Loucy (cell line): ENCODE measurements around the gene SNX19.

ENCODE experiments used
- H2AFZ ChIP-seq: fragments of 200-600 bp; sonication (generic); 2 replicates; pipeline ENCODE4 v1.6.0; 2016; ENCODE audit warnings: antibody characterized with exemption, mild to moderate bottlenecking, low read length, moderate library complexity
- H3F3A ChIP-seq: fragments of 200-600 bp; 2 replicates; pipeline ENCODE4 v1.6.0; 2016; ENCODE audit warnings: antibody characterized with exemption, low read depth, mild to moderate bottlenecking
- H3K27me3 ChIP-seq: fragments of 200-600 bp; sonication (generic); 2 replicates; pipeline ENCODE4 v1.6.1; 2014; ENCODE audit warnings: low read length, mild to moderate bottlenecking; ENCODE audit not compliant: insufficient read depth, poor library complexity, severe bottlenecking
- H3K36me3 ChIP-seq: fragments of 200-600 bp; sonication (generic); 2 replicates; pipeline ENCODE4 v1.6.1; 2016; ENCODE audit warnings: low read length; ENCODE audit not compliant: insufficient read depth
- H3K4me1 ChIP-seq: fragments of 200-600 bp; sonication (generic); 2 replicates; pipeline ENCODE4 v1.5.1; 2014; ENCODE audit warnings: low read length, mild to moderate bottlenecking; ENCODE audit not compliant: insufficient read depth, poor library complexity, severe bottlenecking
- H3K4me2 ChIP-seq: fragments of 200-600 bp; sonication (generic); 2 replicates; pipeline ENCODE4 v1.6.0; 2014; ENCODE audit warnings: antibody characterized with exemption, low read length, low read depth, mild to moderate bottlenecking; ENCODE audit not compliant: poor library complexity, severe bottlenecking
- H3K4me3 ChIP-seq: fragments of 200-600 bp; sonication (generic); 2 replicates; pipeline ENCODE4 v1.5.1; 2014; ENCODE audit warnings: low read length, mild to moderate bottlenecking, mixed read lengths; ENCODE audit not compliant: poor library complexity, severe bottlenecking
- H3K79me2 ChIP-seq: fragments of 200-600 bp; sonication (generic); 2 replicates; pipeline ENCODE4 v1.6.1; 2014; ENCODE audit warnings: low read length; ENCODE audit not compliant: insufficient read depth
- H3K9ac ChIP-seq: fragments of 200-600 bp; sonication (generic); 2 replicates; pipeline ENCODE4 v1.6.0; 2014; ENCODE audit warnings: mild to moderate bottlenecking, low read depth, low read length, moderate library complexity; ENCODE audit not compliant: poor library complexity, severe bottlenecking
- H3K9me2 ChIP-seq: fragments of 200-600 bp; sonication (generic); replicated peaks from 2 replicates; pipeline ENCODE4 v1.6.1; 2016; ENCODE audit warnings: low read depth, low read length, mixed read lengths
- H3K9me3 ChIP-seq: fragments of 200-600 bp; sonication (generic); 2 replicates; pipeline ENCODE4 v1.6.1; 2014; ENCODE audit warnings: mild to moderate bottlenecking, antibody characterized with exemption, low read length, low read depth; ENCODE audit not compliant: insufficient read depth
- H4K20me1 ChIP-seq: fragments of 200-600 bp; sonication (generic); 2 replicates; pipeline ENCODE4 v1.6.0; 2014; ENCODE audit warnings: antibody characterized with exemption, low read length, mild to moderate bottlenecking; ENCODE audit not compliant: insufficient read depth, poor library complexity, severe bottlenecking
- CTCF ChIP-seq: fragments of 200-600 bp; sonication (generic); conservative IDR thresholded peaks from 2 replicates; pipeline ENCODE4 v1.5.1; 2014; ENCODE audit warnings: mild to moderate bottlenecking, antibody characterized with exemption, low read length
- EZH2phosphoT487 ChIP-seq: fragments of 200-600 bp; IDR thresholded peaks from 2 replicates; pipeline ENCODE4 v1.6.1; 2018; ENCODE audit warnings: antibody characterized with exemption, mild to moderate bottlenecking, moderate library complexity, borderline replicate concordance

Gene SNX19

DNA sequence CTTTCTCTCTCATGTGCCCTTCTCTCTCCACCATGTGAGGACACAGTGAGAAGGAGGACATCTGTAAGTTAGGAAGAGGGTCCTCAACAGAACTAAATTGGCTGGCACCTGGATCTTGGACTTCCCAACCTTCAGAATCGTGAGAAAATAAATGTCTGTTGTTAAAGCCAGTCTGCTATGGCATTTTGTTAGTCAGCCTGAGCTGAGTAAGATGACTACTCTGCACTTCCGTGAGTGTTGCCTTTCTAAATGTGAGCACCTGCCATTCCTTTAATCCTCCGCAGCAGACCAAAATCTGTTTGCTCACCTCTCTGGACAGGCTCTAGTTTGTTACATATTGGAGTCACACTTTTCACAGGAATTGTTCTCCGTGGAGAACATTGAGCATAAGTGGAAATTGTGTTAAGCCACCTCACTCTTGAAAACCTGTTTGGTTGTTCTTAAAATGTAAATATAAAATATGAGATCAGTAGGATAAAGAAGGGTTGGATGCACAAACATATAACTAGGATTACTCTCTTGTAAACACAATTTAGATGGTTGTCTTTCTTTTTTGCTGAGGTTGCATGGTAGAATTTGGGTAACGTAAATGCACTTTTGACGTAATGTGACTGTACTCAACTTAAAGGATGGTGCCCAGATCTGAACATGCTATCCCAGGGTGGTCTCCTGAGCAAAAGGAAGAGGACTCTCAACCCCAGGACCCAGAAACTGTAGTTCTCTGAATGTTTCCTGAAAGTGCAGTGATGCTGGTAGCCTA, 65.9 kb downstream of the SNX19 start:
- Histone ChIP-seq H3F3A (no peaks in the 10 kb centered on the region), H3K36me3 (no peaks in the 10 kb centered on the region), H3K4me2 (no peak overlapping the region), H3K4me1 (no peaks in the 10 kb centered on the region), H3K79me2 (no peaks in the 10 kb centered on the region), H3K27me3 (no peaks in the 10 kb centered on the region), H3K9ac (no peak overlapping the region), H3K9me3 (no peaks in the 10 kb centered on the region), H3K9me2 (no peaks in the 10 kb centered on the region), H4K20me1 (no peaks in the 10 kb centered on the region), H3K4me3 (no peak overlapping the region), H2AFZ (no peak overlapping the region)
- no peak for TF ChIP-seq EZH2phosphoT487
- no peak for TF ChIP-seq CTCF

- no peak overlapping the region for H3K4me3 ChIP-seq
- H3K4me1 ChIP-seq, result no peaks in the 10 kb centered on the region
- H3K9ac ChIP-seq, result no peak overlapping the region
- no peak overlapping the region for H2AFZ ChIP-seq
- H3K9me2 ChIP-seq, result no peaks in the 10 kb centered on the region
- no peaks in the 10 kb centered on the region for H3K9me3 ChIP-seq
- H3K4me2 ChIP-seq, result no peak overlapping the region
- no peaks in the 10 kb centered on the region for H4K20me1 ChIP-seq
- H3K36me3 ChIP-seq, result no peaks in the 10 kb centered on the region
- H3K27me3 ChIP-seq, result no peaks in the 10 kb centered on the region
- H3K79me2 ChIP-seq, result no peaks in the 10 kb centered on the region
- TF ChIP-seq CTCF (no peak), EZH2phosphoT487 (no peak)
- H3F3A ChIP-seq, result no peaks in the 10 kb centered on the region
Observed at GRCh38 chr11:130849215-130849568, 67.1 kb downstream of the SNX19 start.

- H3K9ac ChIP-seq, result no peak overlapping the region
- no peaks in the 10 kb centered on the region for H3F3A ChIP-seq
- no peaks in the 10 kb centered on the region for H3K9me3 ChIP-seq
- H3K27me3 ChIP-seq, result no peaks in the 10 kb centered on the region
- H2AFZ ChIP-seq, result no peak overlapping the region
- TF ChIP-seq EZH2phosphoT487, result no peak
- no peaks in the 10 kb centered on the region for H3K36me3 ChIP-seq
- no peaks in the 10 kb centered on the region for H3K9me2 ChIP-seq
- no peak overlapping the region for H3K4me3 ChIP-seq
- H3K79me2 ChIP-seq, result no peaks in the 10 kb centered on the region
- H3K4me1 ChIP-seq, result no peaks in the 10 kb centered on the region
- H3K4me2 ChIP-seq, result no peak overlapping the region
- no peaks in the 10 kb centered on the region for H4K20me1 ChIP-seq
Observed at GRCh38 chr11:130848361-130849214, 67.7 kb downstream of the SNX19 start.
